Pancreas (tissue), 10 donors: ENCODE measurements around the gene GRIN2D. TPM values are rescaled to one million over a fixed set of nuclear protein-coding genes. Genes with fewer than 3 reads are reported as not detected.

ENCODE experiments used
- ATAC-seq, 4 donors: fragments of 200-7000 bp; cut with Tn5 transposase; one replicate each; pipeline versions ENCODE4 v1.8.0 to v1.9.1; 2020; ENCODE audit warnings: mild to moderate bottlenecking in 4 of 4, moderate library complexity in 4 of 4
- DNase-seq, 6 donors: peaks; one replicate each; pipeline ENCODE4 v3.0.0-alpha.2; 2020
- FAIRE-seq: peaks from 2 replicates; lab custom pipeline; 2012; peaks lifted over from hg19 to GRCh38; lab: Jason Lieb, UNC
- H3K27ac ChIP-seq, 4 donors: fragments of 200-600 bp; sonication (generic); 1 replicate in 3 of 4; 2 replicates in 1 of 4; pipeline versions ENCODE4 v1.5.0 to v1.8.0; 2020
- H3K27me3 ChIP-seq, 4 donors: fragments of 200-600 bp; one replicate each; pipeline ENCODE4 v1.8.0; 2021
- H3K36me3 ChIP-seq, 3 donors: fragments of 200-600 bp; sonication (generic) in 1 of 3; one replicate each; pipeline versions ENCODE4 v1.5.0 to v1.8.0; 2020 to 2021
- H3K4me1 ChIP-seq, 3 donors: fragments of 200-600 bp; one replicate each; pipeline ENCODE4 v1.8.0; 2021
- H3K4me3 ChIP-seq, 4 donors: fragments of 200-600 bp; sonication (generic) in 2 of 4; one replicate each; pipeline versions ENCODE4 v1.5.0 to v1.8.0; 2020 to 2021
- H3K9me3 ChIP-seq, 4 donors: fragments of 200-600 bp; one replicate each; pipeline ENCODE4 v1.8.0; 2021
- WGBS, 2 donors: extraction: QIAGEN DNeasy Blood & Tissue Kit; methylation state at CpG; one replicate each; pipeline ENCODE4 v1.1.7; 2013; 5-methylcytosine and 5-hydroxymethylcytosine counted together
- intact Hi-C, 3 donors: fragments of 100-400 bp; cut with DNase I; formaldehyde crosslinking; loops; one replicate each; pipeline versions ENCODE4 v1.11.1 to v1.14.2; 2022
- polyA plus RNA-seq, 2 donors: library from polyadenylated mRNA; stranded (reverse); fragments of 200-250 nt; gene quantifications; one replicate each; pipeline ENCODE4 v1.2.3, GENCODE V29; 2013
- total RNA-seq, 6 donors: library from RNA; stranded (reverse); fragmentation: NEBNext Ultra II Directional in 4 of 6; extraction: Animal tissue kit (Norgen Biotek cat#: 25700) in 4 of 6; gene quantifications; one replicate each; pipeline versions ENCODE4 v1.2.1 to v1.2.4, GENCODE V29; 2021 to 2023
- TF ChIP-seq, protein P1 (sequence below), 4 donors: fragments of 200-600 bp; sonication (generic) in 3 of 4; IDR thresholded peaks; one replicate each; pipeline versions ENCODE4 v1.5.0 to v1.8.0; 2021; ENCODE audit warnings: antibody characterized with exemption in 4 of 4
- donor health status: healthy with polysubstance abuse.
- donor health status: DM: no; HTN: no; CAD: no; lungs with moderate emphysema.
- donor health status: DM: no; HTN: no; CAD: no.
- donor health status: control.
- donor health status: control.
- donor health status: Bipolar disorder and iron deficiency.
- donor health status: DM: yes; HTN: yes; CAD: no.
- donor health status: DM: no; HTN: no; CAD: no.
- donor health status: DM: no; HTN: no; CAD: no.
- donor health status: DM: yes; HTN: yes; CAD: no.

GRIN2D gene
- total and polyA plus RNA-seq, 8 donors = 0.04 to 0.66 (median 0.19) TPM; not detected in 1

- TF ChIP-seq, protein P1, sequence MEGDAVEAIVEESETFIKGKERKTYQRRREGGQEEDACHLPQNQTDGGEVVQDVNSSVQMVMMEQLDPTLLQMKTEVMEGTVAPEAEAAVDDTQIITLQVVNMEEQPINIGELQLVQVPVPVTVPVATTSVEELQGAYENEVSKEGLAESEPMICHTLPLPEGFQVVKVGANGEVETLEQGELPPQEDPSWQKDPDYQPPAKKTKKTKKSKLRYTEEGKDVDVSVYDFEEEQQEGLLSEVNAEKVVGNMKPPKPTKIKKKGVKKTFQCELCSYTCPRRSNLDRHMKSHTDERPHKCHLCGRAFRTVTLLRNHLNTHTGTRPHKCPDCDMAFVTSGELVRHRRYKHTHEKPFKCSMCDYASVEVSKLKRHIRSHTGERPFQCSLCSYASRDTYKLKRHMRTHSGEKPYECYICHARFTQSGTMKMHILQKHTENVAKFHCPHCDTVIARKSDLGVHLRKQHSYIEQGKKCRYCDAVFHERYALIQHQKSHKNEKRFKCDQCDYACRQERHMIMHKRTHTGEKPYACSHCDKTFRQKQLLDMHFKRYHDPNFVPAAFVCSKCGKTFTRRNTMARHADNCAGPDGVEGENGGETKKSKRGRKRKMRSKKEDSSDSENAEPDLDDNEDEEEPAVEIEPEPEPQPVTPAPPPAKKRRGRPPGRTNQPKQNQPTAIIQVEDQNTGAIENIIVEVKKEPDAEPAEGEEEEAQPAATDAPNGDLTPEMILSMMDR (IDR thresholded peaks at IDR 0.05) = no peak
- Histone ChIP-seq H3K27ac (no peak overlapping the region), H3K27me3 (peaks cover 0 to 8% (median 2%) of the 10 kb centered on the region in 4 donors), H3K4me3 (no peak overlapping the region), H3K9me3 (no peaks in the 10 kb centered on the region), H3K36me3 (peaks cover 0 to 6% (median 5%) of the 10 kb centered on the region in 3 donors), H3K4me1 (no peaks in the 10 kb centered on the region)
- ATAC-seq (no peak), FAIRE-seq (no peak), DNase-seq (peak in 1 of 6 donors; percentile 32)
- intact Hi-C loops = no loop called here
- WGBS, 2 donors = 81 to 86% methylated on average over 15 of the region's 15 CpGs
Observed at GRCh38 chr19:48392860-48393558, 459 bp upstream of the GRIN2D start.

- WGBS, 2 donors = 5 to 6% methylated on average over 34 to 38 of the region's 38 CpGs
- FAIRE-seq (no peak), ATAC-seq (no peak), DNase-seq (peak in 2 of 6 donors; percentile 7 to 39)
- Histone ChIP-seq H3K36me3 (no peaks in the 10 kb centered on the region), H3K4me3 (no peak overlapping the region), H3K4me1 (no peaks in the 10 kb centered on the region), H3K27me3 (peaks cover 0 to 8% (median 2%) of the 10 kb centered on the region in 4 donors), H3K9me3 (no peaks in the 10 kb centered on the region), H3K27ac (no peak overlapping the region)
- TF ChIP-seq, protein P1 (IDR thresholded peaks at IDR 0.05) = no peak
- intact Hi-C loops = no loop called here
Observed at GRCh38 chr19:48394331-48395169, 1.1 kb downstream of the GRIN2D start.

GRCh38 chr19:48395170-48395455 is 1.6 kb downstream of the GRIN2D start:
- H3K4me1 ChIP-seq = no peaks in the 10 kb centered on the region
- DNase-seq (no peak), ATAC-seq (no peak), FAIRE-seq (no peak)
- TF ChIP-seq, protein P1 (IDR thresholded peaks at IDR 0.05) = no peak
- no peaks in the 10 kb centered on the region for H3K36me3 ChIP-seq
- no peak overlapping the region for H3K27ac ChIP-seq
- H3K9me3 ChIP-seq = no peaks in the 10 kb centered on the region
- no peak overlapping the region for H3K4me3 ChIP-seq
- peaks cover 0 to 8% (median 2%) of the 10 kb centered on the region in 4 donors for H3K27me3 ChIP-seq
- WGBS, 2 donors = 9 to 13% methylated on average over 6 of the region's 6 CpGs
- intact Hi-C loops = no loop called here

- H3K4me3 ChIP-seq = no peak overlapping the region
- H3K27me3 ChIP-seq = peaks cover 0 to 8% (median 2%) of the 10 kb centered on the region in 4 donors
- H3K4me1 ChIP-seq = no peaks in the 10 kb centered on the region
- intact Hi-C loops = no loop called here
- H3K9me3 ChIP-seq = no peaks in the 10 kb centered on the region
- no peak for FAIRE-seq
- DNase-seq = no peak
- H3K36me3 ChIP-seq = no peaks in the 10 kb centered on the region
- no peak for ATAC-seq
- TF ChIP-seq, protein P1 (IDR thresholded peaks at IDR 0.05) = no peak
- no peak overlapping the region for H3K27ac ChIP-seq
- WGBS, 2 donors = 31 to 34% methylated on average over 9 of the region's 9 CpGs
Observed at GRCh38 chr19:48395499-48395898, 2.0 kb downstream of the GRIN2D start.
